OCI-LY7 (cell line): ENCODE measurements around the gene COL18A1. TPM values are rescaled to one million over a fixed set of nuclear protein-coding genes. Genes with fewer than 3 reads are reported as not detected.

ENCODE experiments used
- BruUV-seq: library from RNA; stranded (reverse); fragments of 400-500 nt; replicated peaks from 2 replicates; lab custom pipeline; 2021; lab: Mats Ljungman, UMichigan
- CTCF ChIA-PET: fragments of 300-600 bp; sonication (Branson Sonifier 250); formaldehyde crosslinking; loops from one replicate; lab custom pipeline; 2022; ENCODE audit warnings: antibody characterized with exemption; ENCODE audit not compliant: unreplicated experiment; lab: Charles Lee
- POLR2A ChIA-PET: fragments of 300-600 bp; sonication (Branson Sonifier 250); formaldehyde crosslinking; loops from one replicate; lab custom pipeline; 2022; ENCODE audit warnings: antibody characterized with exemption; lab: Charles Lee
- DNase-seq: peaks from one replicate; pipeline ENCODE4 v3.0.0-alpha.2; 2015; ENCODE audit warnings: low spot score
- H2AFZ ChIP-seq: fragments of 200-600 bp; sonication (generic), shearing (Covaris generic); 2 replicates; pipeline ENCODE4 v1.6.1; 2014; ENCODE audit warnings: mild to moderate bottlenecking, antibody characterized with exemption, low read length, moderate library complexity
- H3K27ac ChIP-seq: fragments of 200-600 bp; sonication (generic); 2 replicates; pipeline ENCODE4 v1.5.1; 2014; ENCODE audit warnings: mixed run types, low read depth, mild to moderate bottlenecking, moderate library complexity, low read length, inconsistent platforms; ENCODE audit not compliant: poor library complexity, severe bottlenecking
- H3K36me3 ChIP-seq: fragments of 200-600 bp; sonication (generic); 2 replicates; pipeline ENCODE4 v1.6.1; 2014; ENCODE audit warnings: mild to moderate bottlenecking, antibody characterized with exemption, low read length, moderate library complexity, mixed read lengths; ENCODE audit not compliant: insufficient read depth
- H3K4me1 ChIP-seq: fragments of 200-600 bp; sonication (generic); 2 replicates; pipeline ENCODE4 v1.5.1; 2014; ENCODE audit warnings: mild to moderate bottlenecking, low read length; ENCODE audit not compliant: insufficient read depth, poor library complexity, severe bottlenecking
- H3K4me2 ChIP-seq: fragments of 200-600 bp; sonication (generic); 2 replicates; pipeline ENCODE4 v1.6.1; 2014; ENCODE audit warnings: mild to moderate bottlenecking, low read length
- H3K4me3 ChIP-seq: fragments of 200-600 bp; sonication (generic); 2 replicates; pipeline ENCODE4 v1.5.1; 2014; ENCODE audit warnings: mild to moderate bottlenecking, low read depth, low read length; ENCODE audit not compliant: poor library complexity, severe bottlenecking
- H3K79me2 ChIP-seq: fragments of 200-600 bp; sonication (generic); 2 replicates; pipeline ENCODE4 v1.6.1; 2016; ENCODE audit warnings: low read depth, mild to moderate bottlenecking, low read length, moderate library complexity, mixed read lengths; ENCODE audit not compliant: insufficient read depth
- H3K9me2 ChIP-seq: fragments of 200-600 bp; sonication (generic); 2 replicates; pipeline ENCODE4 v1.6.1; 2016; ENCODE audit warnings: mild to moderate bottlenecking, low read length, mixed read lengths; ENCODE audit not compliant: insufficient read depth
- H3K9me3 ChIP-seq: fragments of 200-600 bp; sonication (generic); 2 replicates; pipeline ENCODE4 v1.6.1; 2014; ENCODE audit warnings: mild to moderate bottlenecking, mixed run types, low read length, mixed read lengths
- H4K20me1 ChIP-seq: fragments of 200-600 bp; sonication (generic); 2 replicates; pipeline ENCODE4 v1.6.1; 2014; ENCODE audit warnings: mild to moderate bottlenecking, antibody characterized with exemption, low read length, moderate library complexity, mixed read lengths; ENCODE audit not compliant: insufficient read depth
- CTCF ChIP-seq: fragments of 200-600 bp; sonication (generic); conservative IDR thresholded peaks from 2 replicates; pipeline ENCODE4 v1.5.1; 2014; ENCODE audit warnings: mild to moderate bottlenecking, antibody characterized with exemption, low read length, moderate library complexity, mixed read lengths
- EZH2phosphoT487 ChIP-seq: fragments of 200-600 bp; sonication (generic); IDR thresholded peaks from 2 replicates; pipeline ENCODE4 v1.6.1; 2018; ENCODE audit warnings: low read depth, borderline replicate concordance, mild to moderate bottlenecking, mixed run types, antibody characterized with exemption, low read length, moderate library complexity, mixed read lengths
- intact Hi-C: fragments of 100-400 bp; cut with micrococcal nuclease; formaldehyde crosslinking; loops from one replicate; pipeline ENCODE4 v1.10.0; 2022; ENCODE audit not compliant: unreplicated experiment
- total RNA-seq, 2 experiments: library from RNA; depleted of rRNA in 1 of 2; stranded (reverse); fragments of >200 nt in 1 of 2; shearing (Covaris generic) in 1 of 2; gene quantifications; 2 replicates each; pipeline ENCODE4 v1.2.3, GENCODE V29; 2014 to 2022

COL18A1 gene
- total RNA-seq, 2 experiments from 2014 or later, result 0.23 to 7.4 TPM

GRCh38 chr21:45555557-45556301 lies 150.8 kb downstream of the COL18A1 start:
- Histone ChIP-seq H3K9me3 (no peaks in the 10 kb centered on the region), H4K20me1 (no peaks in the 10 kb centered on the region), H3K9me2 (no peaks in the 10 kb centered on the region), H3K79me2 (no peaks in the 10 kb centered on the region), H3K4me2 (peak overlapping the region; percentile 49), H3K27ac (no peak overlapping the region), H3K36me3 (no peaks in the 10 kb centered on the region), H3K4me3 (peak overlapping the region; percentile 41), H3K4me1 (peaks cover 18% of the 10 kb centered on the region), H2AFZ (no peak overlapping the region; the same call in 1 of the 2 replicates)
- peak; percentile 69 for DNase-seq
- CTCF ChIA-PET, result interaction anchor here (1.3 kb wide), 1 partner anchor 40 kb away, joined by 4 read pairs; no protein-coding TSS in a partner anchor
- POLR2A ChIA-PET, result no interaction called here
- peak; percentile 74 for TF ChIP-seq CTCF
- TF ChIP-seq EZH2phosphoT487, result no peak
- BruUV-seq, result no TSS peak
- intact Hi-C loops, result loop anchor here (1.0 to 5.0 kb wide), 3 partner anchors 41 to 265 kb away; partner anchors contain the start of gene PCBP3

DNA sequence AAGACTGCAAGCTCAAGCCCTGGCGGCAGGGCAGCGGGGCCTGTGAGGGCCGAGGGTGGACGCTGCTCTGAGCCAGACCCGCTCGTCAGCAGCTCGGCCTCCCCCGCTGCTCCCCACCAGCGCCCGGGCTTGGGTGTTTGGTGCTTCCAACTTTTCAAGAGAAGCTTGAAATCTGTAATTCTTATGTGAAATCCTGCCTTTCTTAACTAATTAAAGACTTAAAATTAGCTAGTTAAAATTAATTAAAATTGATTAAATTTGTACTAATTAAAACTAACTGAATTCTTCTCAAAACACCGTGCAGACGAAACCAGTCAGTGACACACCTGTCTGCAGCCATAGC lies 151.3 kb downstream of the COL18A1 start:
- Histone ChIP-seq H3K4me3 (no peak overlapping the region), H2AFZ (no peak overlapping the region)
- CTCF ChIA-PET, result interaction anchor here (1.3 kb wide), 1 partner anchor 40 kb away, joined by 4 read pairs; no protein-coding TSS in a partner anchor

More for the DNA sequence above, 151.3 kb downstream of the COL18A1 start:
- intact Hi-C loops, result loop anchor here (1.0 to 5.0 kb wide), 3 partner anchors 40 to 264 kb away; partner anchors contain the start of gene PCBP3
- DNase-seq, result no peak
- H3K36me3 ChIP-seq, result no peaks in the 10 kb centered on the region
- H3K4me1 ChIP-seq, result peaks cover 14% of the 10 kb centered on the region
- H3K4me2 ChIP-seq, result no peak overlapping the region
- BruUV-seq, result no TSS peak
- POLR2A ChIA-PET, result no interaction called here
- H3K79me2 ChIP-seq, result no peaks in the 10 kb centered on the region
- H3K9me3 ChIP-seq, result no peaks in the 10 kb centered on the region
- no peak overlapping the region for H3K27ac ChIP-seq
- TF ChIP-seq EZH2phosphoT487 (no peak), CTCF (peak; percentile 30; the same call in 1 of the 2 replicates)
- no peaks in the 10 kb centered on the region for H4K20me1 ChIP-seq
- H3K9me2 ChIP-seq, result no peaks in the 10 kb centered on the region
